Prostate gland (tissue), 2 donors: Measurements from ENCODE around the gene FBXO22.

ENCODE experiments used
- CTCF ChIP-seq, 4 experiments: fragments of 200-600 bp in 2 of 4; fragments of 450-650 bp in 2 of 4; sonication (generic) in 2 of 4; IDR thresholded peaks; 1 replicate in 3 of 4; 2 replicates in 1 of 4; pipeline ENCODE4 v1.5.1; 2016 to 2019; ENCODE audit warnings: antibody characterized with exemption in 4 of 4, mild to moderate bottlenecking in 2 of 4, moderate library complexity in 2 of 4
- POLR2A ChIP-seq: fragments of 450-650 bp; IDR thresholded peaks from one replicate; pipeline ENCODE4 v1.6.1; 2016; ENCODE audit warnings: antibody characterized with exemption, mild to moderate bottlenecking
- POLR2AphosphoS5 ChIP-seq: sonication (generic); formaldehyde crosslinking; IDR thresholded peaks from one replicate; pipeline ENCODE4 v1.6.1; 2017; ENCODE audit warnings: antibody characterized with exemption

GRCh38 chr15:75921732-75922703 is 18.3 kb downstream of the FBXO22 start:
- TF ChIP-seq CTCF (IDR thresholded peaks at IDR 0.05) (peak in 3 of 4 experiments; percentile 25 to 55 (median 41)), POLR2A (no peak), POLR2AphosphoS5 (no peak)
